SK-N-SH (cell line): ENCODE data around the gene NKG7. TPM values are rescaled to one million over a fixed set of nuclear protein-coding genes. Genes with fewer than 3 reads are reported as not detected.

Experiments
- CTCF ChIA-PET: fragments of 300-600, 350-600 bp; formaldehyde crosslinking; extraction: SDS; loops from one replicate; lab custom pipeline; 2021; lab: Yijun Ruan, JAX
- POLR2A ChIA-PET: fragments of 350-600 bp; sonication (Branson Sonifier 250); formaldehyde crosslinking; extraction: SDS; loops from one replicate; lab custom pipeline; 2020; ENCODE audit warnings: antibody characterized with exemption, inconsistent platforms; lab: Yijun Ruan, JAX
- DNase-seq: peaks from one replicate; pipeline ENCODE4 v3.0.0; 2012
- H2AFZ ChIP-seq: fragments of 200-600 bp; sonication (generic); 2 replicates; pipeline ENCODE4 v1.8.1; 2016; ENCODE audit warnings: antibody characterized with exemption, mild to moderate bottlenecking, low read depth
- H3F3A ChIP-seq: fragments of 200-600 bp; sonication (generic); replicated peaks from 2 replicates; pipeline ENCODE3; 2016; ENCODE audit warnings: antibody characterized with exemption, mild to moderate bottlenecking; ENCODE audit not compliant: insufficient read depth
- H3K27ac ChIP-seq, 2 experiments: fragments of 200-500 bp in 1 of 2; fragments of 200-600 bp in 1 of 2; sonication (Bioruptor generic) in 1 of 2; sonication (generic), shearing (Covaris generic) in 1 of 2; 2 replicates each; pipeline versions ENCODE4 v1.5.1 to v1.6.1; 2014 to 2016; ENCODE audit warnings: low read depth in 2 of 2, inconsistent platforms in 1 of 2, low read length in 1 of 2, mild to moderate bottlenecking in 1 of 2, mixed read lengths in 1 of 2
- H3K27me3 ChIP-seq: fragments of 200-600 bp; sonication (generic), shearing (Covaris generic); 2 replicates; pipeline ENCODE4 v1.6.1; 2016; ENCODE audit warnings: mixed run types; ENCODE audit not compliant: insufficient read depth
- H3K36me3 ChIP-seq, 2 experiments: fragments of 200-500 bp in 1 of 2; fragments of 200-600 bp in 1 of 2; sonication (Bioruptor generic) in 1 of 2; sonication (generic) in 1 of 2; replicated peaks in 1 of 2; 2 replicates each; pipeline versions ENCODE3 to v1.5.1; 2014 to 2016; ENCODE audit warnings: low read length in 1 of 2, mild to moderate bottlenecking in 1 of 2; ENCODE audit not compliant: insufficient read depth in 2 of 2, control insufficient read depth in 1 of 2
- H3K4me1 ChIP-seq, 2 experiments: fragments of 200-500 bp in 1 of 2; fragments of 200-600 bp in 1 of 2; sonication (Bioruptor generic) in 1 of 2; sonication (generic), shearing (Covaris generic) in 1 of 2; 2 replicates each; pipeline versions ENCODE4 v1.5.1 to v1.6.1; 2014 to 2016; ENCODE audit warnings: low read depth in 1 of 2, low read length in 1 of 2, mixed run types in 1 of 2; ENCODE audit not compliant: insufficient read depth in 2 of 2, control insufficient read depth in 1 of 2
- H3K4me2 ChIP-seq: fragments of 200-600 bp; sonication (generic), shearing (Covaris generic); 2 replicates; pipeline ENCODE4 v1.6.1; 2017; ENCODE audit warnings: mixed run types
- H3K4me3 ChIP-seq, 2 experiments: fragments of 200-500 bp in 1 of 2; fragments of 200-600 bp in 1 of 2; sonication (Bioruptor generic) in 1 of 2; sonication (generic), shearing (Covaris generic) in 1 of 2; 2 replicates each; pipeline versions ENCODE4 v1.5.1 to v1.8.1; 2014 to 2016; ENCODE audit warnings: low read depth in 2 of 2, inconsistent platforms in 1 of 2, low read length in 1 of 2, mild to moderate bottlenecking in 1 of 2, mixed read lengths in 1 of 2, moderate library complexity in 1 of 2
- H3K79me2 ChIP-seq: fragments of 200-600 bp; sonication (generic); 2 replicates; pipeline ENCODE4 v1.8.1; 2017; ENCODE audit warnings: mild to moderate bottlenecking; ENCODE audit not compliant: insufficient read depth
- H3K9ac ChIP-seq: fragments of 200-600 bp; sonication (generic); 2 replicates; pipeline ENCODE4 v1.6.1; 2017; ENCODE audit warnings: mixed run types
- H3K9me2 ChIP-seq: fragments of 200-600 bp; sonication (generic); 2 replicates; pipeline ENCODE4 v1.6.1; 2017; ENCODE audit warnings: mixed run types
- H3K9me3 ChIP-seq: fragments of 200-600 bp; sonication (generic); 2 replicates; pipeline ENCODE4 v1.6.1; 2017; ENCODE audit warnings: mixed run types, mild to moderate bottlenecking, moderate library complexity
- H4K20me1 ChIP-seq: fragments of 200-600 bp; sonication (generic); 2 replicates; pipeline ENCODE4 v1.6.1; 2017; ENCODE audit warnings: mild to moderate bottlenecking, mixed run types; ENCODE audit not compliant: insufficient read depth
- CHD2 ChIP-seq: fragments of 150-350 bp; IDR thresholded peaks from 2 replicates; pipeline ENCODE4 v1.6.1; 2018; ENCODE audit warnings: low read length; ENCODE audit not compliant: partially characterized antibody
- CTCF ChIP-seq: fragments of 200-600 bp; sonication (generic); IDR thresholded peaks from 2 replicates; pipeline ENCODE4 v1.6.1; 2017; ENCODE audit warnings: antibody characterized with exemption, mild to moderate bottlenecking, moderate library complexity
- ELF1 ChIP-seq: IDR thresholded peaks from 2 replicates; pipeline ENCODE4 v1.4.0; 2012
- EP300 ChIP-seq, 2 experiments: IDR thresholded peaks; 2 replicates each; pipeline versions ENCODE4 v1.4.0 to v1.6.1; 2012; ENCODE audit warnings: borderline replicate concordance in 1 of 2, low read depth in 1 of 2, low read length in 1 of 2
- FOSL2 ChIP-seq: IDR thresholded peaks from 2 replicates; pipeline ENCODE4 v1.4.0; 2012; ENCODE audit warnings: low read depth, mild to moderate bottlenecking, moderate library complexity, borderline replicate concordance
- FOXJ3 ChIP-seq: sonication (generic); formaldehyde crosslinking; IDR thresholded peaks from 2 replicates; pipeline ENCODE4 v1.5.1; 2020; ENCODE audit warnings: mild to moderate bottlenecking, missing genetic modification reagents
- GABPA ChIP-seq: IDR thresholded peaks from 2 replicates; pipeline ENCODE4 v1.4.0; 2012; ENCODE audit warnings: low read depth, mild to moderate bottlenecking
- GATA2 ChIP-seq: sonication (generic); formaldehyde crosslinking; IDR thresholded peaks from 2 replicates; pipeline ENCODE4 v1.5.0; 2020; ENCODE audit warnings: mild to moderate bottlenecking, missing genetic modification reagents
- MXI1 ChIP-seq: IDR thresholded peaks from 2 replicates; pipeline ENCODE4 v1.6.1; 2012; ENCODE audit warnings: mild to moderate bottlenecking, low read depth, low read length, improper control_type of control experiment
- NRF1 ChIP-seq: IDR thresholded peaks from 2 replicates; pipeline ENCODE4 v1.6.1; 2012; ENCODE audit warnings: low read depth, mild to moderate bottlenecking, low read length
- POLR2AphosphoS5 ChIP-seq: IDR thresholded peaks from 2 replicates; pipeline ENCODE4 v1.6.1; 2012; ENCODE audit warnings: low read depth, low read length
- RXRA ChIP-seq: IDR thresholded peaks from 2 replicates; pipeline ENCODE4 v1.4.0; 2012; ENCODE audit warnings: low read depth, mild to moderate bottlenecking, borderline replicate concordance
- TAF1 ChIP-seq: IDR thresholded peaks from 2 replicates; pipeline ENCODE4 v1.6.1; 2012; ENCODE audit warnings: low read depth, mild to moderate bottlenecking, low read length, moderate library complexity, borderline replicate concordance
- TCF12 ChIP-seq: IDR thresholded peaks from 2 replicates; pipeline ENCODE4 v1.4.0; 2012
- TEAD4 ChIP-seq: IDR thresholded peaks from 2 replicates; pipeline ENCODE4 v1.4.0; 2012; ENCODE audit warnings: mild to moderate bottlenecking, borderline replicate concordance; ENCODE audit not compliant: insufficient read depth
- USF2 ChIP-seq: fragments of 150-350 bp; IDR thresholded peaks from 2 replicates; pipeline ENCODE4 v1.6.1; 2017; ENCODE audit warnings: antibody characterized with exemption, low read length, low read depth, borderline replicate concordance
- YY1 ChIP-seq: IDR thresholded peaks from 2 replicates; pipeline ENCODE4 v1.4.0; 2012; ENCODE audit warnings: low read depth, mild to moderate bottlenecking
- WGBS: methylation state at CpG from one replicate; pipeline ENCODE4 v1.1.6; 2017; ENCODE audit warnings: low lambda C conversion rate; 5-methylcytosine and 5-hydroxymethylcytosine counted together
- polyA plus RNA-seq, 3 experiments: library from polyadenylated mRNA; depleted of rRNA; stranded (reverse); fragments of >200 nt; gene quantifications; 2 replicates each; pipeline ENCODE4 v1.2.3, GENCODE V29; 2012
- TF ChIP-seq, protein P1 (sequence below): fragments of 150-350 bp; IDR thresholded peaks from 2 replicates; pipeline ENCODE4 v1.6.1; 2016; ENCODE audit warnings: mild to moderate bottlenecking, low read depth, low read length
- TF ChIP-seq, protein P2 (sequence below): IDR thresholded peaks from 2 replicates; pipeline ENCODE4 v1.4.0; 2012; ENCODE audit warnings: low read depth, borderline replicate concordance
- TF ChIP-seq, protein P3 (sequence below): IDR thresholded peaks from 2 replicates; pipeline ENCODE4 v1.6.1; 2012; ENCODE audit warnings: mild to moderate bottlenecking, low read depth, low read length, moderate library complexity

Gene NKG7
- polyA plus RNA-seq, 1 of the 3 experiments (the other 2 are of a cell fraction) = not detected

GRCh38 chr19:51321799-51322198 lies 50.7 kb downstream of the NKG7 start:
- Histone ChIP-seq H3K27ac (no peak overlapping the region), H3K27me3 (no peaks in the 10 kb centered on the region)
- TF ChIP-seq TAF1 (no peak), TCF12 (no peak), ELF1 (no peak), MXI1 (no peak), CTCF (no peak), EP300 (IDR thresholded peaks at IDR 0.05; ENCODE audit: borderline replicate concordance in 1 of 2, low read depth in 1 of 2, low read length in 1 of 2) (no peak), GATA2 (CRISPR knock-in tag) (no peak), FOXJ3 (CRISPR knock-in tag) (no peak), NRF1 (no peak), POLR2AphosphoS5 (no peak), TEAD4 (no peak), USF2 (no peak), GABPA (no peak), RXRA (no peak), CHD2 (no peak), FOSL2 (no peak), YY1 (no peak)
- TF ChIP-seq, protein P1, sequence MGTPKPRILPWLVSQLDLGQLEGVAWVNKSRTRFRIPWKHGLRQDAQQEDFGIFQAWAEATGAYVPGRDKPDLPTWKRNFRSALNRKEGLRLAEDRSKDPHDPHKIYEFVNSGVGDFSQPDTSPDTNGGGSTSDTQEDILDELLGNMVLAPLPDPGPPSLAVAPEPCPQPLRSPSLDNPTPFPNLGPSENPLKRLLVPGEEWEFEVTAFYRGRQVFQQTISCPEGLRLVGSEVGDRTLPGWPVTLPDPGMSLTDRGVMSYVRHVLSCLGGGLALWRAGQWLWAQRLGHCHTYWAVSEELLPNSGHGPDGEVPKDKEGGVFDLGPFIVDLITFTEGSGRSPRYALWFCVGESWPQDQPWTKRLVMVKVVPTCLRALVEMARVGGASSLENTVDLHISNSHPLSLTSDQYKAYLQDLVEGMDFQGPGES = no peak
- TF ChIP-seq, protein P2, sequence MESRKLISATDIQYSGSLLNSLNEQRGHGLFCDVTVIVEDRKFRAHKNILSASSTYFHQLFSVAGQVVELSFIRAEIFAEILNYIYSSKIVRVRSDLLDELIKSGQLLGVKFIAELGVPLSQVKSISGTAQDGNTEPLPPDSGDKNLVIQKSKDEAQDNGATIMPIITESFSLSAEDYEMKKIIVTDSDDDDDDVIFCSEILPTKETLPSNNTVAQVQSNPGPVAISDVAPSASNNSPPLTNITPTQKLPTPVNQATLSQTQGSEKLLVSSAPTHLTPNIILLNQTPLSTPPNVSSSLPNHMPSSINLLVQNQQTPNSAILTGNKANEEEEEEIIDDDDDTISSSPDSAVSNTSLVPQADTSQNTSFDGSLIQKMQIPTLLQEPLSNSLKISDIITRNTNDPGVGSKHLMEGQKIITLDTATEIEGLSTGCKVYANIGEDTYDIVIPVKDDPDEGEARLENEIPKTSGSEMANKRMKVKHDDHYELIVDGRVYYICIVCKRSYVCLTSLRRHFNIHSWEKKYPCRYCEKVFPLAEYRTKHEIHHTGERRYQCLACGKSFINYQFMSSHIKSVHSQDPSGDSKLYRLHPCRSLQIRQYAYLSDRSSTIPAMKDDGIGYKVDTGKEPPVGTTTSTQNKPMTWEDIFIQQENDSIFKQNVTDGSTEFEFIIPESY = no peak
- TF ChIP-seq, protein P3, sequence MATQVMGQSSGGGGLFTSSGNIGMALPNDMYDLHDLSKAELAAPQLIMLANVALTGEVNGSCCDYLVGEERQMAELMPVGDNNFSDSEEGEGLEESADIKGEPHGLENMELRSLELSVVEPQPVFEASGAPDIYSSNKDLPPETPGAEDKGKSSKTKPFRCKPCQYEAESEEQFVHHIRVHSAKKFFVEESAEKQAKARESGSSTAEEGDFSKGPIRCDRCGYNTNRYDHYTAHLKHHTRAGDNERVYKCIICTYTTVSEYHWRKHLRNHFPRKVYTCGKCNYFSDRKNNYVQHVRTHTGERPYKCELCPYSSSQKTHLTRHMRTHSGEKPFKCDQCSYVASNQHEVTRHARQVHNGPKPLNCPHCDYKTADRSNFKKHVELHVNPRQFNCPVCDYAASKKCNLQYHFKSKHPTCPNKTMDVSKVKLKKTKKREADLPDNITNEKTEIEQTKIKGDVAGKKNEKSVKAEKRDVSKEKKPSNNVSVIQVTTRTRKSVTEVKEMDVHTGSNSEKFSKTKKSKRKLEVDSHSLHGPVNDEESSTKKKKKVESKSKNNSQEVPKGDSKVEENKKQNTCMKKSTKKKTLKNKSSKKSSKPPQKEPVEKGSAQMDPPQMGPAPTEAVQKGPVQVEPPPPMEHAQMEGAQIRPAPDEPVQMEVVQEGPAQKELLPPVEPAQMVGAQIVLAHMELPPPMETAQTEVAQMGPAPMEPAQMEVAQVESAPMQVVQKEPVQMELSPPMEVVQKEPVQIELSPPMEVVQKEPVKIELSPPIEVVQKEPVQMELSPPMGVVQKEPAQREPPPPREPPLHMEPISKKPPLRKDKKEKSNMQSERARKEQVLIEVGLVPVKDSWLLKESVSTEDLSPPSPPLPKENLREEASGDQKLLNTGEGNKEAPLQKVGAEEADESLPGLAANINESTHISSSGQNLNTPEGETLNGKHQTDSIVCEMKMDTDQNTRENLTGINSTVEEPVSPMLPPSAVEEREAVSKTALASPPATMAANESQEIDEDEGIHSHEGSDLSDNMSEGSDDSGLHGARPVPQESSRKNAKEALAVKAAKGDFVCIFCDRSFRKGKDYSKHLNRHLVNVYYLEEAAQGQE = no peak
- TF ChIP-seq, all 33 proteins: peak for 0
- CTCF ChIA-PET = no interaction called here
- Histone ChIP-seq H2AFZ (no peak overlapping the region), H3K4me3 (no peak overlapping the region), H3K9ac (no peak overlapping the region), H3K4me2 (no peak overlapping the region), H4K20me1 (no peaks in the 10 kb centered on the region), H3F3A (no peaks in the 10 kb centered on the region), H3K9me2 (no peaks in the 10 kb centered on the region), H3K36me3 (no peaks in the 10 kb centered on the region), H3K9me3 (no peaks in the 10 kb centered on the region), H3K79me2 (no peaks in the 10 kb centered on the region), H3K4me1 (peaks cover 0 to 17% of the 10 kb centered on the region in 2 experiments; a peak in 1 of 4 replicates)
- 52% methylated on average over 12 of the region's 14 CpGs for WGBS
- DNase-seq = no peak
- POLR2A ChIA-PET = no interaction called here
